ENCODE data around the gene OR51Q1.

Gene OR51Q1

GRCh38 chr11:5421811-5422210 is at the start of gene OR51Q1:
Gene OR51Q1 (plus strand): TSS chr11:5422111. CDS start chr11:5422201, 90 bp downstream.
- DNase-seq (ENCODE audit: low spot score), result no peak

GRCh38 chr11:5380740-5381342 is 41.1 kb upstream of the OR51Q1 start:
- peak; percentile 78 for DNase-seq (ENCODE audit: low spot score)

- DNase-seq (ENCODE audit: low spot score), result no peak
Observed at GRCh38 chr11:5383576-5383975, 38.3 kb upstream of the OR51Q1 start, which contains the start of gene OR51M1. Gene OR51M1 (plus strand): TSS chr11:5383812. CDS start chr11:5389399, 5,587 bp downstream.

- no peak for DNase-seq (ENCODE audit: low spot score)
Observed at GRCh38 chr11:5384335-5384734, 37.6 kb upstream of the OR51Q1 start.

- DNase-seq (ENCODE audit: low spot score), result no peak
Observed at GRCh38 chr11:5390210-5390609, 31.7 kb upstream of the OR51Q1 start.

GRCh38 chr11:5394091-5394490 is 27.8 kb upstream of the OR51Q1 start:
- DNase-seq (ENCODE audit: low spot score), result no peak

- no peak for DNase-seq (ENCODE audit: low spot score)
Observed at GRCh38 chr11:5398936-5399335, 23.0 kb upstream of the OR51Q1 start.

GRCh38 chr11:5405173-5405572 is 16.7 kb upstream of the OR51Q1 start:
- no peak for DNase-seq (ENCODE audit: low spot score)

GRCh38 chr11:5420993-5421392 is 918 bp upstream of the OR51Q1 start:
- no peak for DNase-seq (ENCODE audit: low spot score)

GRCh38 chr11:5423131-5423530 is 1.2 kb downstream of the OR51Q1 start:
- no peak for DNase-seq (ENCODE audit: low spot score)

- DNase-seq (ENCODE audit: low spot score), result no peak
Observed at GRCh38 chr11:5441414-5441813, 19.5 kb downstream of the OR51Q1 start, which contains the start of gene OR51I1. Gene OR51I1 (minus strand): TSS chr11:5441514. CDS start chr11:5441514, 0 bp downstream.

- DNase-seq (ENCODE audit: low spot score), result no peak
Observed at GRCh38 chr11:5443835-5444393, 22.0 kb downstream of the OR51Q1 start.

- no peak for DNase-seq (ENCODE audit: low spot score)
Observed at GRCh38 chr11:5449023-5449422, 27.1 kb downstream of the OR51Q1 start, which contains the start of gene OR51I2. Gene OR51I2 (plus strand): TSS chr11:5449323. CDS start chr11:5453489, 4,166 bp downstream.

- DNase-seq (ENCODE audit: low spot score), result no peak
Observed at GRCh38 chr11:5449432-5449831, 27.5 kb downstream of the OR51Q1 start.

- no peak for DNase-seq (ENCODE audit: low spot score)
Observed at GRCh38 chr11:5460983-5461621, 39.2 kb downstream of the OR51Q1 start.

- no peak for DNase-seq (ENCODE audit: low spot score)
Observed at GRCh38 chr11:5467527-5467926, 45.6 kb downstream of the OR51Q1 start.

All from GM03348 (cell line).